ENCODE measurements around the gene MYO1B.

GRCh38 chr2:191391171-191391570 lies 146.0 kb downstream of the MYO1B start:
- no peak for TF ChIP-seq POLR2A (IDR thresholded peaks at IDR 0.05)
- no peak for TF ChIP-seq CTCF (IDR thresholded peaks at IDR 0.05)
